ENCODE data around the gene NSUN3.

DNA sequence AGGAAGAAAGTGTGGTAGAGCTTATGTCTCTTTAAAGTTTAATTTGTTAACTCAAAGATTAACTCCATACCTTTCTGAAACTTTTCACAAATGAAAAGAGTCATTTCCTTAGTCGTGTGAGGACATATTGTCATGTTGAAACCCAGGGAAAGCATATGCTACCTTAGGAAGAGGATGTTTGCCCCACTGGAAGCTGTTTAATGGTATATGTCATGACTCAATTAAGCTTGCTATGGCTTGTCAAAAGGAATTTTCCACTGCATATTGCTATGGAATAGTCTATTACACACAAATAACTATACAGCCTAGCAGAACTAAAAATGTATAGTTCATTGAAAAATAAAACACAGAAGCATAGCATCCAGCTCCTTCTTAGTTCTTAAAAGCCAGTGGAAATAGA is 69.9 kb downstream of the NSUN3 start:
- TF ChIP-seq, protein P1, sequence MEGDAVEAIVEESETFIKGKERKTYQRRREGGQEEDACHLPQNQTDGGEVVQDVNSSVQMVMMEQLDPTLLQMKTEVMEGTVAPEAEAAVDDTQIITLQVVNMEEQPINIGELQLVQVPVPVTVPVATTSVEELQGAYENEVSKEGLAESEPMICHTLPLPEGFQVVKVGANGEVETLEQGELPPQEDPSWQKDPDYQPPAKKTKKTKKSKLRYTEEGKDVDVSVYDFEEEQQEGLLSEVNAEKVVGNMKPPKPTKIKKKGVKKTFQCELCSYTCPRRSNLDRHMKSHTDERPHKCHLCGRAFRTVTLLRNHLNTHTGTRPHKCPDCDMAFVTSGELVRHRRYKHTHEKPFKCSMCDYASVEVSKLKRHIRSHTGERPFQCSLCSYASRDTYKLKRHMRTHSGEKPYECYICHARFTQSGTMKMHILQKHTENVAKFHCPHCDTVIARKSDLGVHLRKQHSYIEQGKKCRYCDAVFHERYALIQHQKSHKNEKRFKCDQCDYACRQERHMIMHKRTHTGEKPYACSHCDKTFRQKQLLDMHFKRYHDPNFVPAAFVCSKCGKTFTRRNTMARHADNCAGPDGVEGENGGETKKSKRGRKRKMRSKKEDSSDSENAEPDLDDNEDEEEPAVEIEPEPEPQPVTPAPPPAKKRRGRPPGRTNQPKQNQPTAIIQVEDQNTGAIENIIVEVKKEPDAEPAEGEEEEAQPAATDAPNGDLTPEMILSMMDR (IDR thresholded peaks at IDR 0.05): no peak
- no peak for TF ChIP-seq POLR2A (IDR thresholded peaks at IDR 0.05)

Measured in heart left ventricle (tissue), 13 donors.